ENCODE results near the gene OAF. TPM values are rescaled to one million over a fixed set of nuclear protein-coding genes. Genes with fewer than 3 reads are reported as not detected.
A peak's percentile ranks its signal among the peaks of the same experiment; 100 is the strongest.

Gene OAF
- total and polyA plus RNA-seq, 9 of the 15 experiments (the other 6 are each of a cell fraction or from before 2014, with no cell fraction given): 1.1 to 21.6 (median 7.5) TPM

DNA sequence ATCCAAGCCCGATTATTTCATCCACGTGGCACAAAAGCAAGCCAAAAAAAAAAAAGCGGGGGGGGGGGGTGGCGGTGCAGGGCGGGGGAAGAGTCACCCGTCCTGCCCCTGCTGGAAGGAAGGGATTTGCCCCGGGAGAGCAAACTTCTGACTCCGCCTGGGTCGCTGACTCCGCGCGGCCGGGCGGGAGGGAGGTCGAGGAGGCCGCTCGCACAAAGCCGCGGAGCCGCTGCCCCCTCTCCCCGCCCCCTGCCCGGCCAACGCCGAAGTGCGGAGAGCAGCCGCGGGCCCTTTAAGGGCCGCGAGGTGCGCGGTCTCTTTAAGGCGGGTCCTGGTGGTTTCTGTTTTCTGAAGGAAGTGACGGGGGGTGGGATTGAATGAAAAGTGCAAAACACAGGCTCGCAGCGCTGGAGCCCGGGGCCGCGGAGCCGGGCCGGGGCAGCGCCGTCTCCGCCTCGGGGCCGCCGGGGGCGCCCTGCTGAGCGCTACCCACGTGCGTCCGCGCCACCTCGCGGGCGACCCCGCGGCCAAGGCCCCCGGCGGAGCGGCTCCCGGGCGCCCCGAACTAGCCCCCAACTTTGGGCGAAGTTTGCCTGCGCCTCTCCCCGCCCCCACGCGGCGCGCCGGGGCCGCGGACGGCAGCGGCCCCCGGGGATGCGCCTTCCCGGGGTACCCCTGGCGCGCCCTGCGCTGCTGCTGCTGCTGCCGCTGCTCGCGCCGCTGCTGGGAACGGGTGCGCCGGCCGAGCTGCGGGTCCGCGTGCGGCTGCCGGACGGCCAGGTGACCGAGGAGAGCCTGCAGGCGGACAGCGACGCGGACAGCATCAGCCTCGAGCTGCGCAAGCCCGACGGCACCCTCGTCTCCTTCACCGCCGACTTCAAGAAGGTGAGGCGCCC is at the start of gene OAF (continued):
- no peak for TF ChIP-seq NR2C2 (CRISPR knock-in tag; IDR thresholded peaks at IDR 0.05)
- TF ChIP-seq NR2C2 (tag; IDR thresholded peaks at IDR 0.05): peak; percentile 67
- no peak for TF ChIP-seq LCOR (CRISPR knock-in tag; IDR thresholded peaks at IDR 0.05)
- TF ChIP-seq, protein P1, sequence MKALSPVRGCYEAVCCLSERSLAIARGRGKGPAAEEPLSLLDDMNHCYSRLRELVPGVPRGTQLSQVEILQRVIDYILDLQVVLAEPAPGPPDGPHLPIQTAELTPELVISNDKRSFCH (CRISPR knock-in tag; IDR thresholded peaks at IDR 0.05): no peak
- TF ChIP-seq, protein P1 (tag; IDR thresholded peaks at IDR 0.05): 0 out of 2 replicates have a peak, but pooled peaks have one; percentile 35
- no peak for TF ChIP-seq ETV5 (CRISPR knock-in tag; IDR thresholded peaks at IDR 0.05; ENCODE audit: low read depth)
- TF ChIP-seq CCNT2 (IDR thresholded peaks at IDR 0.05; ENCODE audit: borderline replicate concordance, extremely low read depth, insufficient read length, low read depth, low read length): peak; percentile 43
- no peak for TF ChIP-seq ZBED1 (IDR thresholded peaks at IDR 0.05)
- TF ChIP-seq MTA3 (IDR thresholded peaks at IDR 0.05; ENCODE audit: borderline replicate concordance): 0 out of 2 replicates have a peak, but pooled peaks have one; percentile 19
- TF ChIP-seq NFIC (IDR thresholded peaks at IDR 0.05): 0 out of 2 replicates have a peak, but pooled peaks have one; percentile 5
- peak; percentile 75 for TF ChIP-seq SAFB (IDR thresholded peaks at IDR 0.05; ENCODE audit: borderline replicate concordance, low read depth, low read length)
- peak; percentile 70; the same call in 1 of the 2 replicates for TF ChIP-seq CTBP1 (IDR thresholded peaks at IDR 0.05; ENCODE audit: borderline replicate concordance)
- TF ChIP-seq CBX2 (IDR thresholded peaks at IDR 0.05; ENCODE audit: insufficient read depth, low read length, poor library complexity, severe bottlenecking): no peak
- TF ChIP-seq TBP (optimal IDR thresholded peaks at IDR 0.05; ENCODE audit: low read depth, low read length): peak; percentile 24
- TF ChIP-seq, protein P2, sequence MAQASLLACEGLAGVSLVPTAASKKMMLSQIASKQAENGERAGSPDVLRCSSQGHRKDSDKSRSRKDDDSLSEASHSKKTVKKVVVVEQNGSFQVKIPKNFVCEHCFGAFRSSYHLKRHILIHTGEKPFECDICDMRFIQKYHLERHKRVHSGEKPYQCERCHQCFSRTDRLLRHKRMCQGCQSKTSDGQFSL (CRISPR knock-in tag; IDR thresholded peaks at IDR 0.05): no peak
- TF ChIP-seq, protein P2 (tag; IDR thresholded peaks at IDR 0.05): peak in 1 of 2 experiments; percentile 95; a peak in 2 of 4 replicates
- TF ChIP-seq, protein P3, sequence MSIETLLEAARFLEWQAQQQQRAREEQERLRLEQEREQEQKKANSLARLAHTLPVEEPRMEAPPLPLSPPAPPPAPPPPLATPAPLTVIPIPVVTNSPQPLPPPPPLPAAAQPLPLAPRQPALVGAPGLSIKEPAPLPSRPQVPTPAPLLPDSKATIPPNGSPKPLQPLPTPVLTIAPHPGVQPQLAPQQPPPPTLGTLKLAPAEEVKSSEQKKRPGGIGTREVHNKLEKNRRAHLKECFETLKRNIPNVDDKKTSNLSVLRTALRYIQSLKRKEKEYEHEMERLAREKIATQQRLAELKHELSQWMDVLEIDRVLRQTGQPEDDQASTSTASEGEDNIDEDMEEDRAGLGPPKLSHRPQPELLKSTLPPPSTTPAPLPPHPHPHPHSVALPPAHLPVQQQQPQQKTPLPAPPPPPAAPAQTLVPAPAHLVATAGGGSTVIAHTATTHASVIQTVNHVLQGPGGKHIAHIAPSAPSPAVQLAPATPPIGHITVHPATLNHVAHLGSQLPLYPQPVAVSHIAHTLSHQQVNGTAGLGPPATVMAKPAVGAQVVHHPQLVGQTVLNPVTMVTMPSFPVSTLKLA (conservative IDR thresholded peaks at IDR 0.05): peak in 1 of 2 experiments; percentile 30; a peak in 1 of 4 replicates
- TF ChIP-seq SMARCC2 (IDR thresholded peaks at IDR 0.05; ENCODE audit: low read depth): no peak
- no peak for TF ChIP-seq ATF1 (CRISPR knock-in tag; IDR thresholded peaks at IDR 0.05)
- TF ChIP-seq ATF1 (tag; IDR thresholded peaks at IDR 0.05): no peak
- TF ChIP-seq HMGN3 (IDR thresholded peaks at IDR 0.05; ENCODE audit: borderline replicate concordance, extremely low read depth, insufficient read length, low read depth, low read length): peak; percentile 64
- TF ChIP-seq TOE1 (IDR thresholded peaks at IDR 0.05; ENCODE audit: borderline replicate concordance): peak; percentile 55; the same call in 1 of the 2 replicates
- TF ChIP-seq TOE1 (CRISPR knock-in tag; IDR thresholded peaks at IDR 0.05; ENCODE audit: borderline replicate concordance, low read depth): no peak
- peak; percentile 70 for TF ChIP-seq SMAD4 (CRISPR knock-in tag; conservative IDR thresholded peaks at IDR 0.05)
- no peak for TF ChIP-seq SRSF9 (IDR thresholded peaks at IDR 0.05; ENCODE audit: borderline replicate concordance, low read depth, low read length)

Measured in K562 (cell line).